ENCODE measurements around the gene PBX1. TPM values are rescaled to one million over a fixed set of nuclear protein-coding genes. Genes with fewer than 3 reads are reported as not detected.

The PBX1 gene
- 17.5 and 17.9 TPM in 2 replicates for total RNA-seq (2012; rRNA removed)
- 12.3 and 13.9 TPM in 2 replicates for polyA plus RNA-seq (2012; rRNA removed)
- polyA plus RNA-seq (2012; cell fraction: cytosol; rRNA removed), result 7.1 and 11.7 TPM in 2 replicates
- polyA plus RNA-seq (2012; cell fraction: nucleus; rRNA removed; ENCODE audit: low replicate concordance), result 8.2 and 17.8 TPM in 2 replicates
- Bru-seq, nascent RNA, result percentile 91 among the genes with signal in this experiment
- percentile 89 among the genes with signal in this experiment for BruChase-seq, experiment 1, labeled RNA remaining after a 6-hour chase
- BruChase-seq, experiment 2, labeled RNA remaining after a 2-hour chase, result percentile 95 among the genes with signal in this experiment
- long read RNA-seq, full-length matches to known transcripts, result 4 of 34 reads
- long read RNA-seq, partial matches to known transcripts, result 2 of 34 reads
- long read RNA-seq, other reads (novel, unspliced or antisense), result 28 of 34 reads

DNA sequence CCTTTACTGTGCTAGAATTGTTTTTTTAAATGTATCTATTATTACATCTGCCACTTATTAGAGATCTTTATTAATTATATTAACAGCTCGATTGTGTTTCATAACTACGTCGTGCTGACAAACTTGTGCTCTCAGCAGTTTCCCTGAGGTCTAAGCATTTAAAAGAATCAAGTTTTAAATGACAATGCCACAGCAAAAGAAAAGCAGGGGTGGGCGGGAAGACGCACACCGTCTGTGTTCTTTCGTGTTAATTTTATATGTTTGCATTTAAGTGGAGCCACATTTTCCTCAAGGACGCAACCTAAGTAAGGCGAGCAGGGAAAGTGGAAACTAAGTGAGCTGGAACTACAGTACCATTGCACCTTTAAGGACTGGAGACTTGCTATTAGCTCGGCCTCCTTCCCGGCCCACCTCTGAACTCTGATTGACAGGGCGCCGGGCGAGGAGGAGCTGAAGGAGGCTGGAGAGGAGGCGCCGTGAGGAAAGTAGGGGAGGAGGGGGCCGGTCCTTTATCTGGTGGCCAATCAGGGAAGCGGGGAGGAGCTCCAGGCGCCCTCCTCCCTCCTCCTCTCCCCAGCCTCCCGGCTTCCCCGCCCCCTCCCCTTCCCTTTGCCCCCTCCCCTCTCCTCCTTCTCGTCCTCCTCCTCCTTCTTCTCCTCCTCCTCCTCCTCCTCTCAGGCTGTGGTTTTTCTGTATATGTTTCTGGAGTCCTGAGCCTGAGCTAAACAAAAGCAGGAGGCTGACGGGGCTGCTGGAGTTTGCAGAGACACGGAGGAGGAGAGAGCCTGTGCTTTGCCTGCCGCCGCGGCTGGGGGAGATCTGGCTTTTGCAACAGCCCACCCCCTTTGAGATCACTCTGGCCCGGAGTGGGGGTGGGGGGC, at the start of gene PBX1:
PBX1 (plus strand) TSS at position 724 of the 881 bp plus-strand sequence.
- peak within 1 kb of the TSS; percentile 83; the same call in 1 of the 2 replicates for H2BK20ac ChIP-seq (ENCODE audit: low read depth, low read length)
- 0% methylated on average over 2 of the region's 28 CpGs; no CpG with 5 or more reads in 1 of the 2 experiments for WGBS, 2 experiments (ENCODE audit: extremely low coverage in 2 of 2, insufficient read length in 1 of 2)

More for the DNA sequence above, at the start of gene PBX1:
- Histone ChIP-seq H3K27ac (ENCODE audit: insufficient read depth, low read length) (peak within 1 kb of the TSS; percentile 99), H2AFZ (replicated peaks; ENCODE audit: low read length, poor library complexity) (peak within 1 kb of the TSS; percentile 96), H4K20me1 (ENCODE audit: insufficient read depth, low read length) (no peaks in the 10 kb centered on the region), H4K8ac (ENCODE audit: low read depth in 2 of 2, low read length in 2 of 2) (peak within 1 kb of the TSS in 1 of 2 experiments; percentile 87; a peak in 2 of 4 replicates), H3K56ac (ENCODE audit: extremely low read depth, insufficient read depth, low read length) (peak within 1 kb of the TSS; percentile 95), H3K4me1 (ENCODE audit: control insufficient read depth, insufficient read depth, low read length) (no peaks in the 10 kb centered on the region), H3K4me2 (ENCODE audit: low read depth, low read length) (peak within 1 kb of the TSS; percentile 97), H3K27me3 (ENCODE audit: control insufficient read depth, insufficient read depth, low read length) (no peaks in the 10 kb centered on the region), H3K36me3 (ENCODE audit: control insufficient read depth, insufficient read depth, low read length) (no peaks in the 10 kb centered on the region), H2BK120ac (ENCODE audit: low read depth, low read length) (peak within 1 kb of the TSS; percentile 55), H3K4me3 (ENCODE audit: insufficient read depth, low read depth, low read length) (peak within 1 kb of the TSS; percentile 75), H4K5ac (ENCODE audit: low read depth, low read length) (peak within 1 kb of the TSS; percentile 71; the same call in 1 of the 2 replicates), H3K9ac (ENCODE audit: low read depth, low read length) (peak within 1 kb of the TSS; percentile 99), H3K18ac (ENCODE audit: low read depth, low read length) (peak within 1 kb of the TSS; percentile 71), H3K9me1 (ENCODE audit: insufficient read depth, low read length) (no peaks in the 10 kb centered on the region), H3K4ac (ENCODE audit: low read depth, low read length) (peak within 1 kb of the TSS; percentile 73), H3K14ac (replicated peaks; ENCODE audit: low read depth, low read length) (peak within 1 kb of the TSS; percentile 96), H2AK5ac (ENCODE audit: low read depth, low read length) (no peak within 1 kb of the TSS), H3K9me3 (ENCODE audit: control insufficient read depth, insufficient read depth, low read length) (no peaks in the 10 kb centered on the region), H3K79me1 (ENCODE audit: low read depth in 1 of 2, low read length in 2 of 2) (peaks cover 0 to 2% of the 10 kb centered on the region in 2 experiments; a peak in 1 of 4 replicates), H2AK9ac (replicated peaks; ENCODE audit: low read depth, low read length, poor library complexity) (no peak within 1 kb of the TSS), H2BK15ac (ENCODE audit: low read depth, low read length) (peak within 1 kb of the TSS; percentile 21; the same call in 1 of the 3 replicates), H4K91ac (ENCODE audit: insufficient read depth, low read depth, low read length) (peak within 1 kb of the TSS; percentile 71; the same call in 1 of the 2 replicates), H2BK5ac (ENCODE audit: low read depth, low read length, poor library complexity, severe bottlenecking) (peak within 1 kb of the TSS; percentile 85), H3K23ac (ENCODE audit: low read depth, low read length) (peak within 1 kb of the TSS; percentile 82)
- ChIA-PET CTCF (interaction anchor here (0.6 to 1.7 kb wide), 4 partner anchors 9 to 43 kb away, joined by 3 to 4 read pairs (median 4); no protein-coding TSS in a partner anchor), POLR2A (ENCODE audit: unreplicated experiment) (interaction anchor here (0.6 to 1.2 kb wide), 8 partner anchors 15 to 1698 kb away, joined by 3 to 10 read pairs (median 3); partner anchors contain the start of gene CCDC190)
- dilution Hi-C loops (cut with HindIII; ENCODE audit: low sequenced_read_pairs, unreplicated experiment), result no loop called here
- intact Hi-C loops (cut with micrococcal nuclease), result loop anchor here (1.0 to 10.0 kb wide), 2 partner anchors 209 to 1034 kb away; no protein-coding TSS in a partner anchor
- BruUV-seq (replicated peaks), result no TSS peak
- ATAC-seq (ENCODE audit: low read depth) (peak; percentile 98), DNase-seq (peak; percentile 98)
- in situ Hi-C loops (cut with MboI; ENCODE audit: low sequenced_read_pairs), result no loop called here
- TF ChIP-seq MAFK (IDR thresholded peaks at IDR 0.05; ENCODE audit: low read depth, low read length) (no peak), MAZ (IDR thresholded peaks at IDR 0.05; ENCODE audit: borderline replicate concordance, low read depth, low read length) (peak; percentile 97; the same call in 1 of the 2 replicates), POLR2A (IDR thresholded peaks at IDR 0.05; ENCODE audit: low read depth, low read length) (peak; percentile 88), CEBPB (IDR thresholded peaks at IDR 0.05; ENCODE audit: low read depth, low read length) (0 out of 2 replicates have a peak, but pooled peaks have one; percentile 1)
